OCI-LY1 (cell line): ENCODE results near the gene FOXN3.

Experiments used
- EZH2 ChIP-seq: fragments of 200-600 bp; sonication (generic), shearing (Covaris generic); IDR thresholded peaks from 2 replicates; pipeline ENCODE4 v1.8.0; 2017; ENCODE audit warnings: borderline replicate concordance, mixed run types, mild to moderate bottlenecking, antibody characterized with exemption, low read length, moderate library complexity, mixed read lengths
- TF ChIP-seq, protein P1 (sequence below): fragments of 200-600 bp; sonication (generic), shearing (Covaris generic); IDR thresholded peaks from 2 replicates; pipeline ENCODE4 v1.5.1; 2017; ENCODE audit warnings: mild to moderate bottlenecking, antibody characterized with exemption, low read length, moderate library complexity, mixed read lengths

DNA sequence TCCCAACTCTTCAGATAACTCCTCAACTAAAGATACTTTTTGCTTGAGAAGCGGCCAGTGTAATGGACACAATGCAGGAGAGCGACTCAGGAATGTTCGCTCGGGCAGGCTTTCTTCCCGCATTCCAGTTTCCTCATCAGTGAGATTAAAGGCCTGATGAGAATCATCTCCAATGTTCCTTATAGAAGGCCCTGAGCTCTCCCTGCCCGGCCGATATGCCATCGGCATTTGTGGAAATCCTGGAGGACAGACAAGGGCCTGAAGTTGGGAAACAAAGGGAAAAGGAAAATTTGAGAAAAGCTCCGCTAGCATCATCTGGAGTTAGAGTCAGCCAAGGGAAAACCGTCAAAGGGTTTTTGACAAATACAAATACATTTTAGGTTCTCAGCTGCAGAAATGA lies 38.0 kb upstream of the FOXN3 start:
- TF ChIP-seq, protein P1, sequence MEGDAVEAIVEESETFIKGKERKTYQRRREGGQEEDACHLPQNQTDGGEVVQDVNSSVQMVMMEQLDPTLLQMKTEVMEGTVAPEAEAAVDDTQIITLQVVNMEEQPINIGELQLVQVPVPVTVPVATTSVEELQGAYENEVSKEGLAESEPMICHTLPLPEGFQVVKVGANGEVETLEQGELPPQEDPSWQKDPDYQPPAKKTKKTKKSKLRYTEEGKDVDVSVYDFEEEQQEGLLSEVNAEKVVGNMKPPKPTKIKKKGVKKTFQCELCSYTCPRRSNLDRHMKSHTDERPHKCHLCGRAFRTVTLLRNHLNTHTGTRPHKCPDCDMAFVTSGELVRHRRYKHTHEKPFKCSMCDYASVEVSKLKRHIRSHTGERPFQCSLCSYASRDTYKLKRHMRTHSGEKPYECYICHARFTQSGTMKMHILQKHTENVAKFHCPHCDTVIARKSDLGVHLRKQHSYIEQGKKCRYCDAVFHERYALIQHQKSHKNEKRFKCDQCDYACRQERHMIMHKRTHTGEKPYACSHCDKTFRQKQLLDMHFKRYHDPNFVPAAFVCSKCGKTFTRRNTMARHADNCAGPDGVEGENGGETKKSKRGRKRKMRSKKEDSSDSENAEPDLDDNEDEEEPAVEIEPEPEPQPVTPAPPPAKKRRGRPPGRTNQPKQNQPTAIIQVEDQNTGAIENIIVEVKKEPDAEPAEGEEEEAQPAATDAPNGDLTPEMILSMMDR: no peak
- no peak for TF ChIP-seq EZH2
